NCI-H446 treated with DMSO at 0.1 percent for 48 hours (cell line): ENCODE results near the gene BUB1.
"Not testable (repeated sequence)": the region's sequence is repeated elsewhere in the genome, so short reads cannot be mapped to it uniquely, and the experiment has no call there.

Source experiments
- DNase-seq: peaks from one replicate; lab custom pipeline; 2025; lab: John Stamatoyannopoulos, UW

Gene BUB1

DNA sequence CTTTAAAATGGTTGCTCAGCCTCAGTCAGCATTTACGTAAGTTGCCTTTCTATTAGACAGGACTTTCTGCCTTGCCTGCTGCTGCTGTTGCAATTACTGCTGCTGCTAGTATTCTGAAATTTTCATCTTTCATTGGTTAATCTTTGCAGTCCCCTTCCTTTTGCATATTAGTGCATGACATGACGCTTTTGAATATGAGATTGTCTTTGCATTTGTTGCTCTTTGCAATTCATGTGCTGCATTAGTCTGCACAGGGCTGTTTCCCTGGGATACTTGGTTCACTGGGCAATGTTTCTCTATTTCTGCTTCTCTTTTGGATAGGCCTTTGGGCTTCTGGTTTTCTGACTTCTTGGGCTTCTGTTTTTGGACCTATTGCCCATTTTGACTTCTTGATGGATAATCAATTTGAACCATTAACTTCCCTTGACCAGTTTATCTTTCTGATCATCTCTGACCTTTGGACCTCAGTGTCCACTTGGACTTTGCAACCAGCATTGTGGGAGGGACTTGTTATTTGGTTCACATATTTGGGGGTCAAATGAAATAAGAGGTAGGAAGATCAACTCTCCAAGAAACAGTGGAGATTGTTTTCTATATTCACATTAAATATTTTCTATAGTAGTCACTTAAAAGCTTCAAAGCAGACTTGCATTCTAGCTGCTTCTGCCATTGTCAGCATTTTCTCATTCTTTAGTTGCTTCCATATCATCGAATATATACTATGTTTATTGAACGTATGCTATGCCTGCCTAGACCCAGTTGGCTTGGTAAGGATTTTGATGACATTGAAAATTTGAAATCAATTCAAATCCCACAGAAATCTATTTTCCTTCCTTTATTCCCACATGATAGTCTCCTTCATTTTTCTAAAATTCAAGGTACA lies 12.5 kb upstream of the BUB1 start:
- DNase-seq = no peak

DNA sequence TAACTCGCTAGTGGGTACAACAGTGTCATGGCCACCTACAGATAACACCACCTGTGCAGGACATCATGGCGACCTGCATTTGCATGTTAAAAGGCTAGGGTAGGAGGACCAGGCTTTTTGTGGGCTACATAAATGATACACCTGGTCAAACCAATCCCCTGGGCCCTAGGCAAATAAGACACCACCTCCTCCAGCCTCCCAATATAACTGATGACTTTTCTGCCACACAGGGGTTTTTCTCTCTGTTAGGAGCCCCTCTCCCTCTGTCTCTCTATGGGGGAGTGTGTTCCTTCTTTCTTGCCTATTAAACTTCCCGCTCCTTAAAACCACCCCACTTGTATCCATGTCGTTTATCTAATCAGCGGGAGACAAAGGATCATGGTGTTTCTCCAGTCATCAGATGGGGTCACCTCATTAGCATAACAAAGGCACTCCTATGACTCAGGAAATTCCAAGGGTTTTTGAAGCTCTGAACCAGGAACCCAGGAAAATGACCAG lies 10.8 kb upstream of the BUB1 start:
- DNase-seq = no peak

DNA sequence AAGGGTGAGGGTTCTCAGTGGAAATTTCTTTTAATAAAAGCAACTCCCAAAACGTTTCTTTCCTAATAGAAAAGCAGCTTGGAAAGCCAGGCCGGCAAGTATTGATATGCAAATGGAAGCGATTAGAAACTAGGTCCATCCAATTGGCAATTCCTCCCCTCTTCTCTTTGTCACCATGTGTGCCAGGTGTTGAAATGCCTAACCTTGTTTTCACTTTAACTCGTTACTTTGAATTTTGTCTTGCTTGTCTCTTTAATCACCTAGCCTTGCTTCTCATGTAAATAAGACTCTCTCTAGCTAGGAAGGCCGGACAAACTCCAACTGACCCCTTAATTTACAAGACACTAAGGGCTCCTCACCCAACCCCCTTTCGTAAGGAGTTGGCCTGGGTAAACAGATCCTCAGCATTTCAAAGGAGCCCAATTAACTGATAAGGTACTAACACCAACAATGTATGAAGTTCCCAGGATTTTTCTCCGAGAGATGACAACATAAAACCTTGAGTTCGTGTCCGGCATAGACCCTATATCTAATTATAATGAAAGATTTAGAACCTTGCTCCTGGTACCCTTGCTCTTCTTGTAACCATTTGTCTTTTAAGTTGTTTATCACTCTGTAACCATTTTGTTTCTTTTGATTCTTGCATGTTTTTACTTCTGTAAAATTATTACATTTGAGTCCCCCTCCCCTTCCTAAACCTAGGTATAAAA lies 10.1 kb upstream of the BUB1 start:
- DNase-seq = not testable (repeated sequence)

DNA sequence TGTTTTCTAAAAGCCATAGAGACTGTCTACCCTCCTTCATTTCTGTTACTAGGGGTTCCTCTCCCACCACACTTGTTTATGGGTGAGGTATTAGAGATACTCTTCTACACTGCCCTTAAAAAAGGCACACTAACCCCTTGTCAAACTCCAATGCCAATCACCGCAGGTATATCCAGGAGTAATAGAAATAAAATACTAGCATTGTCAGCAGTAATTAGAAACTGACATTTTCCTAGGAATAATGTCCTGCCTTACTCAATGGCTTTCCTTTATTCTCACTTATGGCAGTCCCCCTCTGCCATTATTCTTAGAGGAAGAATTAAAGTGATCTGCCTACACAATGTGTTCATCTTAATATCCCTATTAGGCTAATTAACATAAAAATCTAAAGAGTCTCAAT lies 5.0 kb upstream of the BUB1 start:
- no peak for DNase-seq

DNA sequence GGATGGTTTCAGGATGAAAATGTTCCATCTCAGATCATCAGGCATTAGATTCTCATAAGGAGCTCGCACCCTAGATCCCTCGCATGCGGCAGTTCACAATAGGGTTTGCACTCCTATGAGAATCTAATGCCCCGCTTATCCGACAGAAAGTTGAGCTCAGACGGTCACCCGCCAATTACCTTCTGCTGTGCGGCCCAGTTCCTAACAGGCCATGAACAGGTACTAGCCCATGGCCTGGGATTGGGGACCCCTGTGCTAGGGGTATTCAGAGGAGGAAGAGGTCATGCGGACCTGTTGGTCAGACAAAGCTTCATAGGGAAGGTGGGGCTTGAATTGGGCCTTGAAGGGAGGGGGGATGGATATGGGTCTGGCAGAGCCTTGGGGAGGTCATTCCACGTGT lies 4.4 kb upstream of the BUB1 start:
- no peak for DNase-seq

DNA sequence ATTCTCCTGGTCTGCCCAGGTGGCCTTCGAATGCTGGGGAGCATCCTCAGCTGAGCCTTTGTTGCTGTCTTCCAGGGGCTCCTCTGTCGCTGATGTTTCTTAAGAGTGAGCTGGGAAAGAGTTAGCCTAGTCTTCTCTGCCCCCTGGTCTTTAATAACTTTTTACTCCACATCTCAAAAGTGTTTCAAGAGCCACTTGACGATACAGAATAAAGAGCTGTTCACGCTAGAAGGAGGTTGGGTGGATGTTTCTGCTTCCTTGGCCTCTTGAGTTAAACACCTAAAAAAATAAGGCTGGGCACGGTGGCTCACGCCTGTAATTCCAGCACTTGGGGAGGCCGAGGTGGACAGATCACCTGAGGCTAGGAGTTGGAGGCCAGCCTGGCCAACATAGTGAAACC lies 2.8 kb upstream of the BUB1 start:
- no peak for DNase-seq

DNA sequence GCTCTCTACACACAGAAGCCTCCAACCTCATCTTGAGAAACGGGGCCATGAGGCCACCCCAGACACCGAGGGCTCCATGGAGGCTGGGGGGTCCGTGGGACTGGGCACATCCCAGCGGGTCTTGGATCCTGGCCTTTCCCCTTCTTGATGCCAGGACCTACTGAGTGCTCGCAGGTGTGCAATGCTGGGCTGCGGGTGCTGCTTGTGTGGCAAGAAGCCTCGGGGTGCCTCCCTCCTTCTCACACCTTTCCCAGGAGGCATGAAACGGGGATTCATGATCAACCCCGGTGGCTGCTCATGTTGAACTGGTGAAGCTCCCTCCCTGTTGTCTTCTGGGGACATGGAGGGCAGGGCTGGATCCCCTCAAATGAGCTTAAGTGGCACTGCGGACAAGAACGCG lies 2.0 kb upstream of the BUB1 start:
- no peak for DNase-seq

DNA sequence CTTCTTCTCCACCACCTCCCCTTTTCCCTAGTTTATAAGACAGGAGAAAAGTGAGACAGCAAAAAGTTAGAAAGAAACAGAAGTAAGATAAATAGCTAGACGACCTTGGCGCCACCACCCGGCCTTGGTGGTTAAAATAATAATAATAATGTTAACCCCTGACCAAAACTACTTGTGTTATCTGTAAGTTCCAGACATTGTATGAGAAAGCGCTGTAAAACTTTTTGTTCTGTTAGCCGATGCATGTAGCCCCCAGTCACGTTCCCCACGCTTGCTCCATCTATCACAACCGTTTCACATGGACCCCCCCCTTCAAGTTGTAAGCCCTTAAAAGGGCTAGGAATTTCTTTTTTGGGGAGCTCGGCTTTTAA lies 1.5 kb upstream of the BUB1 start:
- DNase-seq = no peak

DNA sequence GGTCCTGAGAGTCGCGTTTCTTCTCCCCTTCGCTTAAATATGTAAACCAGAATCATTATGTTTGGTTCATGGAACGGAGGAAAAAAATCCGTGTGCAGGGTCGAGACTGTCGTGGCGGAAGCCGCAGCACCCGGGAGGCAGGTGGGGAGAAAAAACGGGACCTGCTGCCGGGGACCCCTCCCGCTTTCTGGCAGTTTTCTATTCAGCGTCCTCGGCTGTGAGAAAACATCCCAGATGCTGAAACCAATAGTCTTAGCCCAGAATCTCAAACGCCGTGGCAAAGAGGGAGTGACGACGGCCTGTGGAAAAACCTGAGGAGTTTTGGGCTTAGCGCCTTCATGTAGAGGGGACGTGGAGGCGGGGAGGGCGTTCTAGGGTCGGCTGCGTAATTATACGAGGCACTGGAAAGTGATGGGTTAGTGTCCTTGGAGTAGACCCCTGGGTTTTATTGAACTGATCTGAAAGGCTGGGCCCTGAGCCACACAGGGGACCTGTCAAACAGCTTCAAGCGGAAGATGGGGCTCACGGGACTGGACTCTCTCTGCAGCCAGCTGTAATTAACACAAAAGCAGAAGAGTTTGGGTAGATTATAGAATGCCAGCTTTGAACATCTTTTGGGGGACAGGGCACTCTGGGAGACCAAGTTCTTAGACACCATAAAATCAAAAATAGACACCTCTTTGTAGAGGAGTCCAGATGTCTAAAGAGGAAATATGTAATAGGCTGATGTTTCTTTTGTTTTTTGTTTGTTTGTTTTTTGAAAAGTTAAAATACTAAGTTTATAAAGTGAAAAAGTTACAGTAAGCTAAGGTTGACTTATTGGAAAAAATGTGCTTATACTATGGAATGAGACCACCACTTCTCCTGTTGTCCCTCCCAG lies 834 bp upstream of the BUB1 start:
- DNase-seq = no peak

DNA sequence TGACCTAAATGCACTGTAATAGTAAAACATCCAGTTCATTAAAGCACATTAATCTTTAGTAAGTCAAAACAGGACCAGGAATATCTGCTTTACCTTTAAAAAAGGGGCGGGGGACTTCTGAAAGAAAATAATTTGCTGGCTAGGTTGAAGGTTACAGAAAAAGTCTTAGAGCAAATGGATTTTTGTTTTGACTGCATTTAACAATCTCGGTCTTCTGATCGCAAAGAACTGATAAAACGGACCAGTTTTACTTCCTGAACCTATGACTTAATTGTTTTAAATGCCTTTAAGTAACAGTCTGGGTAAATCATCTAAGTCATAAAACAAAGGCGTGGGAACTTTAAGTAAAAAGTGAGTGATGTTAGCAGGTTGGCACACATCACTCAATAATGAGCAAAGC lies 783 bp downstream of the BUB1 start:
- no peak for DNase-seq

DNA sequence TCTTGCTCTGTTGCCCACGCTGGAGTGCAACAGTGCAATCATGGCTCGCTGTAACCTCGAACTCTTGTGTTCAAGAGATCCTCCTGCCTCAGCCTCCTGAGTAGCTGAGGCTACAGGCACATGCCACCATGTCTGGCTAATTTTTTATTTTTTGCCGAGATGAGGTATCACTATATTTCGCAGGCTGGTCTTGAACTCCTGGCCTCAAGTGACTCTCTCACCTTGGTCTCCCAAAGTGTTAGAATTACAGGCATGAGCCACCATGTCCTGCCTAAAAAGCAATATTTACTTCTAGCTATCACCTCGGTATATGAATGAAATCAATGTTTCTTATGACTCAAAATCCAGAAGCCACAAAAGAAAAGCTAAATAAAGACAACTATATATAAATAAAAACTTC lies 2.2 kb downstream of the BUB1 start:
- no peak for DNase-seq

DNA sequence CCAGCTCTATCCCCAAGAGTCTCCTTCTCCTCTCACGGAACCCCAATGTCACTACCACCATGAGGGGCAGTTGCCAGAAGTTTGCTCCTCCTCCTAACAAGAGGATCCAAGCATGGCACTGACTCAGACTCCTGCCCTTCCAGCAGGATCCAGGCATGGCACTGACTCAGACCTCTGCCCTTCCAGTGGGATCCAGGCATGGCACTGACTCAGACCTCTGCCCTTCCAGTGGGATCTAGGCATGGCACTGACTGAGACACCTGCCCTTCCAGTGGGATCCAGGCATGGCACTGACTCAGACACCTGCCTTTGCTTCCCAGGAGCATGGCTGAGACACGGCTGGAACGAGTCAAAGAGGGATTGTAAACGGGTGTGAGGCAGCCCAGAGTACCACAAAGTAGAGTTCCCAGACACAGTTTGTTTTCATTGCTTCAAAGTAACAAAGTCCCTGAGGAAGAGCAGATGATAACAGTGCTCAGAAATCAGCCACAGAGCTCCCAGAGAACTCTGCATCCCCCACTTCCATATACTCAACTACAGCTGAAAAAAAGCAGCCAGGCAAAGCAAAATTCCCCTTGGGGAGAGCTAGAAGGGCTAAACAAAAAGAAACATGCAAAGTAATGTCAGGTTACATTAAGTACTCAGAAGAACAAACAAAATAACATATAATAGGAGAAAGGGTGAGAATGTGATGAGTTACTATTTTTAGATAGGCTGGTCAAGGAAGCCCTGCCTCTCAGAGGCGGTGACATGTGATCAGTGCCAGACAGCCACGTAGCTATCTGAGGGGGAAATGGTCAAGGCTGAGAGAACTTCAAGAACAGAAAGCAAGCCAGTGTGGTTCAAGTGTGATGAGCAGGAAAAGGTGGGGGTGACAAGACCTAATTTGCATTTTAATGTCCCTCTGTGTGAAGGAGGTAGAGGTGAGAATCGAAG lies 3.0 kb downstream of the BUB1 start:
- DNase-seq = no peak

DNA sequence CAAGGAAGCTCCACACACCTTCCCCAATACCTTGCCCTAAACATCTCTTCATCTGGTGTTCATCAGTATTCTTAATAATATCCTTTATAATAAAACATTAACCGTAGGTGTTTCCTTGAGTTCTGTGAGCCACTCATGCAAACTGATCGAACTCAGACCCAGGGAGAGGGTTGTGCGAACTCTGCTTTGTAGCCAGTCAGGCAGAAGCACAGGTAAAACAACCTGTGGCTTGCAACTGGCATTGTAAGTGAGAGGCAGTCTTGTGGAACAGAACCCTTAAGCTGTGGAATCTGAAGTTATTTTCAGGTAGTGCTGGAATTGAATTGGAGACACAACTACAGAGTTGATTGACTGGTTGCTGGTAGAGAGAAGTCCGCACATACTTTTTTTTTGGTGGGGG lies 4.7 kb downstream of the BUB1 start:
- DNase-seq = no peak

DNA sequence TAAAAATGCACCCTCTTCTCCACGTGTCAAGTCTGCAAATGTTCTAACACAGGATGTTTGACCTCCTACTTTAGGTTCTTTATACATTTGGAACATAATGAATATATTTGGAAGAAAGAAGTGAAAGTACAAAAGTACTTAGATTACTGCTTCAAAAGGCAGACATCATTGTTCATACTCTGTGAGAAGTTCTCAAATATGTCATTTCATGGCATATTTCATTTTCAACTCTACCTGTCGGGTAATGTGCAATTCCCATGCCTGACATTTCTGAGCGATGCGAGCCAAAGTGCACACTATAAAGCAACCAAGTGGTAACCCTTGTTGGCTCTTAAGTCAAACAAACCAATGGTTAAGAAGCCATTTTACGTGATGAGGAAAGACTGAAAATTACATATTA lies 7.0 kb downstream of the BUB1 start:
- DNase-seq = no peak

DNA sequence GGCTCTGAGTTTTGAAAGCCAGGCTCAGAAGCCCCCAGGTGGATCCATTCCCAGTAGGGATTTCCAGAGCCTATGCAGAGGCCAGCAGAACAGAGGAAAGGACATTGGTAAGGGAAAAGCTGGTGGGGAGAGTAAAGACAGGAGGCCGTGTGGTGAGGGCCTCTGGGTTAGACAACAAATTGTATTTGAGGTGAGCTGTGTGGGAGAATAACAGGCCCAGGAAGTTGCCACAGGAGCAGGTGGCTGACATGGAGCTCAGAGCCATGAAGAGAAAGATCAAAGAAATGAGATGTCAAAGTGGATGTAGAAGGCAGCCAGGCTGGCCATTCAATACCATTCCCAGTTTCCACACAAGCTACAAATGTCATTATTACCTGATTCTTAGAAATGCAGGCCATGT lies 8.8 kb downstream of the BUB1 start:
- DNase-seq = no peak

DNA sequence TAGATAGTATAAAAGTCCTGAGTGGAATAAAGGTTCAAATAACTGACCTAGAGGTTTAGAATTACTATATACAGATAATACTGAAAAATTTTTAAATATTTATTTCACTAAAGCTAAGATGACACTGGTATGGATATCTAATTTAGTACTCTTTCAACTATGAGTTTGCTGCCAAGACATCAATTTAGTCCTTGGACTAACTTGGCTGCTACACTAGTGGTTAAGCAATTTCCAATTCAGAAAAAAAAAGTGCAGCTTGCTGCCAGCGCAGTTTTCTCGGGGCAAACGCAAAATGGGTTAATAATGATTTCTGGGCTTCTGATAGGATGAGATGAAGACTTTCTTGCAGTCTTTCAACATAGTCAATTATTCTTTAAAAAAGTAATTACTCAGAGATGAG lies 10.8 kb downstream of the BUB1 start:
- DNase-seq = peak; percentile 23

DNA sequence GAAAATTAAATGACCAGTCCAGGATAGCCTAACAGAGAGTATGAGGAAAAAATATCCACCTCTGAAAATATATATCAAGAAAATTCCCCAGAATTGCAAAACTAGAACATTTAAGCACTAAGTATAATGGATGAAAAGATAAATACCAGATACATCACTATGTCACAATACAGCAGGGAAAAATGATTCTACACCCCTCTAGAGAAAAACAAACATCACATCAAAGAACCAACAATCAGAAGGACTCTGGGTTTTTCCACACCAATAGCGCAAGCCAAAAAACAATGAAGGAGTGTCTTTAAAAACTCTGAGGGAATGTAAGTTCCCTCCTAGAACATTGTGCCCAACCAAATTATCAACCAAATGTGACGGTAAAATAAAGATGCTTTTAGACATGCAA lies 13.7 kb downstream of the BUB1 start:
- DNase-seq = no peak

DNA sequence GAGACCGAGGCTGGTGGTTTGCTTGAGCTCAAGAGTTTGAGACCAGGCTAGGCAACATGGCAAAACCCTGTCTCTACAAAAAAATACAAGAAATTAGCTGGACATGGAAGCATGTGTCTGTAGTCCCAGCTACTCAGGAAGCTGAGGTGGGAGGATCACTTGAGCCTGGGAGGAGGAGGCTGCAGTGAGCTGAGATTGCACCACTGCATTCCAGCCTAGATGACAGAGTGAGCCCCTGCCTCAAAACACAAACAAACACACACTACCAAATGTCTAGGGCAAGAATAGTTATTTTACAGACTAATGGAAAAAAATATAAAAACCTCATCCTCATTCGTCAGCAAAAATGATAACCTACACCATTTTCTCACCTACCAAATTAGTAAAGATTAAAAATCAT lies 15.3 kb downstream of the BUB1 start:
- no peak for DNase-seq

DNA sequence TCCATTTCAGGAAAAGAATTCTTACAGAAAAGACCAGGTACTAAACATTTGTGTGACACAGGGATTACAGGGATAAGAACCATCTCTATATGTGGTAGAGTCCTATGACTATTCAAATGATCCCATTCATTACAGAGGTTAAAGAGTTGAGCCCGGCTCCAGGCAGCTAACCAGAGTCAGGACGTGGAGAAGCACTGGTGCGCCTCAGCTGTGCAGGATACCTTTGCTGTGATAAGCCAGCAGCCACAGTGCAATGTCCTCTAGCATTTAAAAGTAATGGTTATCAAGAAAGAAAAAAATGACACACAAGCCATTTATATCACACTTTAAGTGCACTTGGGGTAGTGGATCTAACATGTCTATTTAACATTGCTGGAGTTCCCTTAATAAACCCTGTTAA lies 17.3 kb downstream of the BUB1 start:
- DNase-seq = no peak

DNA sequence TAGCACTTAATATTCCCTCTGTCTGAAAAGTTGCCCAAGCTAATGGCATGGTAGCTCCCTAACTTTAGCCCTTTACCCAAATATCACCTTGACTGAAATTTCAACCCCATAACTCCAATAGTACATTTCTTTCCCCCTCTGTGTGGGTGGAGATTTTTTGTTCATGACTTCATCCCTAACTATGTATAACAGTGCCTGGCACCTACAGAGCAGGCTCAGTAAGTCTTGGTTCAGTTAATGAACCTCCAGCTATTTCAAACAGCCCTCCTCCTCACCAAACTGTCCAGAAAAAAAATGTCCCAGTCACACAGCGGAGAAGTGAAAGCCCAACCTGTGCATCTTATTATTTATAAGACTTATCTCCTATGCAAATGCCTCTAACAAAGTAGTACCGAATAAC lies 18.6 kb downstream of the BUB1 start:
- no peak for DNase-seq

DNA sequence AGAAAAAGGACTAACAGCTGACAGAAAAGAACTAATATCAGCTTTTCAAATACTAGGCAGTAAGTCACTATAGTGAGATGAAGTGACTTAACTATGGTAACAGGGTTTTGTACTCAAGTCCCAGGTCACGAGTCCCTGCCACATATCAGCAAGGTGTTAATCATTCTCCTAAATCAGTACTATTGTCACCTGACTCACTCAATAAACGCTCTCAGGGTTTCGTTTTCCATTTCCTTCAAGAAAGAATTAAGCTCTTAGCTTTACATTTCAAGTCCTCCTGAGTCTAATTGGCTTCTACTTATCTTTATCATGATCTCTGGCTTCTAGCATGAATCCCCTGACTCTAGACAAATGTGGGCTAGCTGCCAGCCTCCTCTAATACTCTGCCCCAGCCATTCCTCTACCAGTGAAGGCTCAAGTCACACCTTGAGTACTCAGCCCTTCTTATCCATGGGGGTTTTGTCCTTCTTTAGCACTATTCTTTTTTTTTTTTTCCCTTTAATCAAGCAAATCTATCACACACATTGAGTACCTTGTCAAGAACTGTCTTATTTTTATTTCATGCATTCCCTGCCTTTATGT lies 20.0 kb downstream of the BUB1 start:
- DNase-seq = no peak
